Upper lobe of right lung (tissue), 1 donor: ENCODE data around the gene ABHD6. TPM values are rescaled to one million over a fixed set of nuclear protein-coding genes. Genes with fewer than 3 reads are reported as not detected.

ENCODE experiments used
- ATAC-seq: fragments of 200-7000 bp; cut with Tn5 transposase; one replicate; pipeline ENCODE4 v1.9.1; 2020; ENCODE audit warnings: mild to moderate bottlenecking, moderate library complexity
- DNase-seq: peaks from one replicate; pipeline ENCODE4 v3.0.0-alpha.2; 2020
- H3K27ac ChIP-seq: fragments of 200-600 bp; one replicate; pipeline ENCODE4 v1.8.0; 2022
- H3K27me3 ChIP-seq: fragments of 200-600 bp; one replicate; pipeline ENCODE4 v1.8.0; 2022; ENCODE audit warnings: mild to moderate bottlenecking
- H3K36me3 ChIP-seq: fragments of 200-600 bp; one replicate; pipeline ENCODE4 v1.8.0; 2022
- H3K4me1 ChIP-seq: fragments of 200-600 bp; one replicate; pipeline ENCODE4 v1.8.0; 2022
- H3K4me3 ChIP-seq: fragments of 200-600 bp; one replicate; pipeline ENCODE4 v1.8.0; 2022; ENCODE audit warnings: mild to moderate bottlenecking
- H3K9me3 ChIP-seq: fragments of 200-600 bp; one replicate; pipeline ENCODE4 v1.8.0; 2022
- CTCF ChIP-seq: fragments of 200-600 bp; IDR thresholded peaks from one replicate; pipeline ENCODE4 v1.8.0; 2022; ENCODE audit warnings: antibody characterized with exemption
- intact Hi-C: fragments of 100-400 bp; cut with DNase I; formaldehyde crosslinking; loops from one replicate; pipeline ENCODE4 v1.11.0; 2022
- total RNA-seq: library from RNA; stranded (reverse); fragmentation: NEBNext Ultra II Directional; extraction: Animal tissue kit (Norgen Biotek cat#: 25700); gene quantifications from one replicate; pipeline ENCODE4 v1.2.1, GENCODE V29; 2021
- donor health status: DM: no; HTN: yes; CAD: no; lungs with severe emphysema.

ABHD6 gene
- total RNA-seq, 1 donor from 2014 or later, result 19.1 TPM

GRCh38 chr3:58190882-58191281 lies 46.7 kb upstream of the ABHD6 start:
- DNase-seq (no peak), ATAC-seq (no peak)
- TF ChIP-seq CTCF, result no peak

GRCh38 chr3:58191361-58191991 lies 46.1 kb upstream of the ABHD6 start:
- Histone ChIP-seq H3K27me3 (no peaks in the 10 kb centered on the region), H3K36me3 (no peaks in the 10 kb centered on the region), H3K9me3 (no peaks in the 10 kb centered on the region), H3K4me1 (peaks cover 3% of the 10 kb centered on the region), H3K27ac (no peak overlapping the region), H3K4me3 (no peak overlapping the region)
- TF ChIP-seq CTCF, result no peak
- DNase-seq (no peak), ATAC-seq (no peak)
- intact Hi-C loops, result no loop called here

More at GRCh38 chr3:58190882-58191281, 46.7 kb upstream of the ABHD6 start:
- Histone ChIP-seq H3K27me3 (no peaks in the 10 kb centered on the region), H3K27ac (no peak overlapping the region), H3K4me3 (no peak overlapping the region), H3K9me3 (no peaks in the 10 kb centered on the region), H3K36me3 (no peaks in the 10 kb centered on the region), H3K4me1 (peaks cover 3% of the 10 kb centered on the region)
- intact Hi-C loops, result no loop called here

- no peak for TF ChIP-seq CTCF
- no peak for ATAC-seq
These were observed 45.5 kb upstream of the ABHD6 start for GRCh38 chr3:58192069-58192468.

GRCh38 chr3:58193682-58194407 lies 43.7 kb upstream of the ABHD6 start:
- TF ChIP-seq CTCF, result no peak
- intact Hi-C loops, result no loop called here
- no peak for DNase-seq
- Histone ChIP-seq H3K27me3 (no peaks in the 10 kb centered on the region), H3K36me3 (no peaks in the 10 kb centered on the region), H3K27ac (no peak overlapping the region), H3K4me3 (no peak overlapping the region), H3K9me3 (no peaks in the 10 kb centered on the region), H3K4me1 (peaks cover 16% of the 10 kb centered on the region)
- no peak for ATAC-seq

More at GRCh38 chr3:58192069-58192468, 45.5 kb upstream of the ABHD6 start:
- Histone ChIP-seq H3K4me3 (no peak overlapping the region), H3K27ac (no peak overlapping the region), H3K27me3 (no peaks in the 10 kb centered on the region), H3K4me1 (peaks cover 3% of the 10 kb centered on the region), H3K9me3 (no peaks in the 10 kb centered on the region), H3K36me3 (no peaks in the 10 kb centered on the region)
- no peak for DNase-seq
- intact Hi-C loops, result no loop called here

- no peak overlapping the region for H3K4me3 ChIP-seq
- no peaks in the 10 kb centered on the region for H3K9me3 ChIP-seq
- TF ChIP-seq CTCF, result no peak
- ATAC-seq (no peak), DNase-seq (no peak)
- intact Hi-C loops, result no loop called here
- peak overlapping the region; percentile 65 for H3K27ac ChIP-seq
- H3K27me3 ChIP-seq, result no peaks in the 10 kb centered on the region
- no peaks in the 10 kb centered on the region for H3K36me3 ChIP-seq
- H3K4me1 ChIP-seq, result peaks cover 20% of the 10 kb centered on the region
These were observed 40.0 kb upstream of the ABHD6 start for GRCh38 chr3:58197588-58197987.
